ENCODE data around the gene DNAAF1. TPM values are rescaled to one million over a fixed set of nuclear protein-coding genes. Genes with fewer than 3 reads are reported as not detected.

The DNAAF1 gene
- polyA plus RNA-seq, 1 of the 3 experiments (the other 2 are of a cell fraction), result 0.35 TPM

DNA sequence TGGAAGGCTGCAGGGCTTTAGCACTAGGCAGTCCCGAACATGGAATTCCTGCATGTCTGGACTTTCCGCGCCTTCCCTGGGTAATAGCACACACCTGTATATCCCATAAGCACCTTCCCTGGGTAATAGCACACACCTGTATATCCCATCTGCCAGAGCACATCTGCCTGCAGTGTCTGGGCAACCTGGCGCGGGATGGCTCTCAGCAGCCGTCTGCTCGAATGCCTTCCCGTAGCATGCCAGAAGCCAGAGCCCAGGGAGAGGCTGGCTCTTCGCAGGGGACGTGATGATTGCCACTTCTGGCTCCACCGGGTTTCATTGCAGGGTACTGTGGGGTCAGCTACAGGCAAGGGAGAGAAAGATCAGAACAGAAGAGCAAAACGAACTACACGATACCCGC lies 49.6 kb upstream of the DNAAF1 start:
- Histone ChIP-seq H3K9ac (no peak overlapping the region), H3K4me3 (ENCODE audit: low read depth in 2 of 2, low read length in 1 of 2) (no peak overlapping the region), H4K20me1 (ENCODE audit: insufficient read depth) (peaks cover 22% of the 10 kb centered on the region), H3K4me2 (no peak overlapping the region), H3K4me1 (ENCODE audit: control insufficient read depth in 1 of 2, insufficient read depth in 2 of 2, low read depth in 1 of 2, low read length in 1 of 2) (peaks cover 0 to 7% of the 10 kb centered on the region in 2 experiments; a peak in 1 of 4 replicates), H3F3A (replicated peaks; ENCODE audit: insufficient read depth) (peaks cover 5% of the 10 kb centered on the region), H3K9me2 (no peaks in the 10 kb centered on the region), H3K27ac (ENCODE audit: low read depth in 2 of 2, low read length in 1 of 2) (no peak overlapping the region), H2AFZ (ENCODE audit: low read depth) (no peak overlapping the region), H3K9me3 (no peaks in the 10 kb centered on the region), H3K36me3 (replicated peaks in 1 of 2; ENCODE audit: control insufficient read depth in 1 of 2, insufficient read depth in 2 of 2, low read length in 1 of 2) (peaks cover 47 to 78% of the 10 kb centered on the region in 2 experiments), H3K79me2 (ENCODE audit: insufficient read depth) (peaks cover 13% of the 10 kb centered on the region), H3K27me3 (ENCODE audit: insufficient read depth) (no peaks in the 10 kb centered on the region)
- TF ChIP-seq, protein P1, sequence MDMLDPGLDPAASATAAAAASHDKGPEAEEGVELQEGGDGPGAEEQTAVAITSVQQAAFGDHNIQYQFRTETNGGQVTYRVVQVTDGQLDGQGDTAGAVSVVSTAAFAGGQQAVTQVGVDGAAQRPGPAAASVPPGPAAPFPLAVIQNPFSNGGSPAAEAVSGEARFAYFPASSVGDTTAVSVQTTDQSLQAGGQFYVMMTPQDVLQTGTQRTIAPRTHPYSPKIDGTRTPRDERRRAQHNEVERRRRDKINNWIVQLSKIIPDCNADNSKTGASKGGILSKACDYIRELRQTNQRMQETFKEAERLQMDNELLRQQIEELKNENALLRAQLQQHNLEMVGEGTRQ (IDR thresholded peaks at IDR 0.05; ENCODE audit: borderline replicate concordance, low read depth, low read length), result no peak
- no peak for TF ChIP-seq FOSL2 (IDR thresholded peaks at IDR 0.05; ENCODE audit: borderline replicate concordance, low read depth)
- POLR2A ChIA-PET, result no interaction called here
- DNase-seq, result no peak
- 97% methylated on average over 14 of the region's 14 CpGs for WGBS (ENCODE audit: low lambda C conversion rate)
- CTCF ChIA-PET, result interaction anchor here (1.1 to 2.5 kb wide), 3 partner anchors 9 to 14 kb away, joined by 3 to 11 read pairs (median 3); no protein-coding TSS in a partner anchor

DNA sequence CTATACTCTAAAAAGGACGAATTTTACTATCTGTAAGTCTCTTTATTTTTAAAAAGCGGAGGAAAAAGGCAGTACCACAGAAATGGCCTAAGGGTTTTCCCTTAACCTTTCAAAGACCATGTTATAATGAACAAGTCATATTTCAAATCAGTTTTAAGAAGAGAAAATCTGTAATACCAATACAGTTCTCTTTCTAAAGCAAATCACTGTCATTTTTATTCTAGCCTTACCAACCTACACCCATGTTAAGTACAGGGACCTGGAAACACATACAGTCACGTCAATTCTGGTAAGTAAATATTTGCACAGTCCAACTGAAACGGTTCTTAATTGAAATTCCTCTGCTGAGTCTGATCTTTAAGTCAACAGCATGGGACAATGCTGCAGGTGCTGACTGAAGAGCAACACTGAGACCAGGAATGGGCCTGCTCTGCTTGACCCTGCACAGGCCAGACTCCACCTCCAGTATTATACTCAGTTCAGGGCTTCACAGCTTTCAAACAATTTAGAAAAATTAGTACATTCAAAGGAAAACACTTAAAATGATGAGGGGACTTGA lies 48.6 kb upstream of the DNAAF1 start:
- Histone ChIP-seq H3K27ac (ENCODE audit: low read depth in 2 of 2, low read length in 1 of 2) (no peak overlapping the region), H3K9me2 (no peaks in the 10 kb centered on the region), H2AFZ (ENCODE audit: low read depth) (no peak overlapping the region), H3K4me2 (no peak overlapping the region), H3F3A (replicated peaks; ENCODE audit: insufficient read depth) (peaks cover 5% of the 10 kb centered on the region), H3K4me1 (ENCODE audit: control insufficient read depth in 1 of 2, insufficient read depth in 2 of 2, low read depth in 1 of 2, low read length in 1 of 2) (peaks cover 0 to 7% of the 10 kb centered on the region in 2 experiments; a peak in 1 of 4 replicates), H4K20me1 (ENCODE audit: insufficient read depth) (peaks cover 22% of the 10 kb centered on the region), H3K79me2 (ENCODE audit: insufficient read depth) (peaks cover 24% of the 10 kb centered on the region), H3K27me3 (ENCODE audit: insufficient read depth) (no peaks in the 10 kb centered on the region), H3K9ac (no peak overlapping the region), H3K4me3 (ENCODE audit: low read depth in 2 of 2, low read length in 1 of 2) (no peak overlapping the region), H3K36me3 (replicated peaks in 1 of 2; ENCODE audit: control insufficient read depth in 1 of 2, insufficient read depth in 2 of 2, low read length in 1 of 2) (peaks cover 48 to 71% of the 10 kb centered on the region in 2 experiments), H3K9me3 (no peaks in the 10 kb centered on the region)
- DNase-seq, result no peak
- CTCF ChIA-PET, result interaction anchor here (1.0 to 1.4 kb wide), 6 partner anchors 10 to 211 kb away, joined by 3 to 10 read pairs (median 3); partner anchors contain the start of gene MBTPS1
- WGBS (ENCODE audit: low lambda C conversion rate), result 72% methylated on average over 4 of the region's 4 CpGs
- POLR2A ChIA-PET, result no interaction called here
- TF ChIP-seq, protein P2, sequence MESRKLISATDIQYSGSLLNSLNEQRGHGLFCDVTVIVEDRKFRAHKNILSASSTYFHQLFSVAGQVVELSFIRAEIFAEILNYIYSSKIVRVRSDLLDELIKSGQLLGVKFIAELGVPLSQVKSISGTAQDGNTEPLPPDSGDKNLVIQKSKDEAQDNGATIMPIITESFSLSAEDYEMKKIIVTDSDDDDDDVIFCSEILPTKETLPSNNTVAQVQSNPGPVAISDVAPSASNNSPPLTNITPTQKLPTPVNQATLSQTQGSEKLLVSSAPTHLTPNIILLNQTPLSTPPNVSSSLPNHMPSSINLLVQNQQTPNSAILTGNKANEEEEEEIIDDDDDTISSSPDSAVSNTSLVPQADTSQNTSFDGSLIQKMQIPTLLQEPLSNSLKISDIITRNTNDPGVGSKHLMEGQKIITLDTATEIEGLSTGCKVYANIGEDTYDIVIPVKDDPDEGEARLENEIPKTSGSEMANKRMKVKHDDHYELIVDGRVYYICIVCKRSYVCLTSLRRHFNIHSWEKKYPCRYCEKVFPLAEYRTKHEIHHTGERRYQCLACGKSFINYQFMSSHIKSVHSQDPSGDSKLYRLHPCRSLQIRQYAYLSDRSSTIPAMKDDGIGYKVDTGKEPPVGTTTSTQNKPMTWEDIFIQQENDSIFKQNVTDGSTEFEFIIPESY (IDR thresholded peaks at IDR 0.05; ENCODE audit: borderline replicate concordance, low read depth), result no peak
- TF ChIP-seq YY1 (IDR thresholded peaks at IDR 0.05; ENCODE audit: low read depth), result no peak
- TF ChIP-seq, protein P3, sequence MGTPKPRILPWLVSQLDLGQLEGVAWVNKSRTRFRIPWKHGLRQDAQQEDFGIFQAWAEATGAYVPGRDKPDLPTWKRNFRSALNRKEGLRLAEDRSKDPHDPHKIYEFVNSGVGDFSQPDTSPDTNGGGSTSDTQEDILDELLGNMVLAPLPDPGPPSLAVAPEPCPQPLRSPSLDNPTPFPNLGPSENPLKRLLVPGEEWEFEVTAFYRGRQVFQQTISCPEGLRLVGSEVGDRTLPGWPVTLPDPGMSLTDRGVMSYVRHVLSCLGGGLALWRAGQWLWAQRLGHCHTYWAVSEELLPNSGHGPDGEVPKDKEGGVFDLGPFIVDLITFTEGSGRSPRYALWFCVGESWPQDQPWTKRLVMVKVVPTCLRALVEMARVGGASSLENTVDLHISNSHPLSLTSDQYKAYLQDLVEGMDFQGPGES (IDR thresholded peaks at IDR 0.05; ENCODE audit: low read depth, low read length), result no peak
- TF ChIP-seq NRF1 (IDR thresholded peaks at IDR 0.05; ENCODE audit: low read depth, low read length), result no peak
- no peak for TF ChIP-seq TEAD4 (IDR thresholded peaks at IDR 0.05; ENCODE audit: borderline replicate concordance, insufficient read depth)
- no peak for TF ChIP-seq GABPA (IDR thresholded peaks at IDR 0.05; ENCODE audit: low read depth)
- TF ChIP-seq FOSL2 (IDR thresholded peaks at IDR 0.05; ENCODE audit: borderline replicate concordance, low read depth), result no peak
- TF ChIP-seq, protein P4, sequence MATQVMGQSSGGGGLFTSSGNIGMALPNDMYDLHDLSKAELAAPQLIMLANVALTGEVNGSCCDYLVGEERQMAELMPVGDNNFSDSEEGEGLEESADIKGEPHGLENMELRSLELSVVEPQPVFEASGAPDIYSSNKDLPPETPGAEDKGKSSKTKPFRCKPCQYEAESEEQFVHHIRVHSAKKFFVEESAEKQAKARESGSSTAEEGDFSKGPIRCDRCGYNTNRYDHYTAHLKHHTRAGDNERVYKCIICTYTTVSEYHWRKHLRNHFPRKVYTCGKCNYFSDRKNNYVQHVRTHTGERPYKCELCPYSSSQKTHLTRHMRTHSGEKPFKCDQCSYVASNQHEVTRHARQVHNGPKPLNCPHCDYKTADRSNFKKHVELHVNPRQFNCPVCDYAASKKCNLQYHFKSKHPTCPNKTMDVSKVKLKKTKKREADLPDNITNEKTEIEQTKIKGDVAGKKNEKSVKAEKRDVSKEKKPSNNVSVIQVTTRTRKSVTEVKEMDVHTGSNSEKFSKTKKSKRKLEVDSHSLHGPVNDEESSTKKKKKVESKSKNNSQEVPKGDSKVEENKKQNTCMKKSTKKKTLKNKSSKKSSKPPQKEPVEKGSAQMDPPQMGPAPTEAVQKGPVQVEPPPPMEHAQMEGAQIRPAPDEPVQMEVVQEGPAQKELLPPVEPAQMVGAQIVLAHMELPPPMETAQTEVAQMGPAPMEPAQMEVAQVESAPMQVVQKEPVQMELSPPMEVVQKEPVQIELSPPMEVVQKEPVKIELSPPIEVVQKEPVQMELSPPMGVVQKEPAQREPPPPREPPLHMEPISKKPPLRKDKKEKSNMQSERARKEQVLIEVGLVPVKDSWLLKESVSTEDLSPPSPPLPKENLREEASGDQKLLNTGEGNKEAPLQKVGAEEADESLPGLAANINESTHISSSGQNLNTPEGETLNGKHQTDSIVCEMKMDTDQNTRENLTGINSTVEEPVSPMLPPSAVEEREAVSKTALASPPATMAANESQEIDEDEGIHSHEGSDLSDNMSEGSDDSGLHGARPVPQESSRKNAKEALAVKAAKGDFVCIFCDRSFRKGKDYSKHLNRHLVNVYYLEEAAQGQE (IDR thresholded peaks at IDR 0.05; ENCODE audit: low read depth, low read length), result no peak
- no peak for TF ChIP-seq RXRA (IDR thresholded peaks at IDR 0.05; ENCODE audit: borderline replicate concordance, low read depth)
- TF ChIP-seq, protein P5, sequence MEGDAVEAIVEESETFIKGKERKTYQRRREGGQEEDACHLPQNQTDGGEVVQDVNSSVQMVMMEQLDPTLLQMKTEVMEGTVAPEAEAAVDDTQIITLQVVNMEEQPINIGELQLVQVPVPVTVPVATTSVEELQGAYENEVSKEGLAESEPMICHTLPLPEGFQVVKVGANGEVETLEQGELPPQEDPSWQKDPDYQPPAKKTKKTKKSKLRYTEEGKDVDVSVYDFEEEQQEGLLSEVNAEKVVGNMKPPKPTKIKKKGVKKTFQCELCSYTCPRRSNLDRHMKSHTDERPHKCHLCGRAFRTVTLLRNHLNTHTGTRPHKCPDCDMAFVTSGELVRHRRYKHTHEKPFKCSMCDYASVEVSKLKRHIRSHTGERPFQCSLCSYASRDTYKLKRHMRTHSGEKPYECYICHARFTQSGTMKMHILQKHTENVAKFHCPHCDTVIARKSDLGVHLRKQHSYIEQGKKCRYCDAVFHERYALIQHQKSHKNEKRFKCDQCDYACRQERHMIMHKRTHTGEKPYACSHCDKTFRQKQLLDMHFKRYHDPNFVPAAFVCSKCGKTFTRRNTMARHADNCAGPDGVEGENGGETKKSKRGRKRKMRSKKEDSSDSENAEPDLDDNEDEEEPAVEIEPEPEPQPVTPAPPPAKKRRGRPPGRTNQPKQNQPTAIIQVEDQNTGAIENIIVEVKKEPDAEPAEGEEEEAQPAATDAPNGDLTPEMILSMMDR (IDR thresholded peaks at IDR 0.05), result no peak
- no peak for TF ChIP-seq MEF2A (IDR thresholded peaks at IDR 0.05; ENCODE audit: borderline replicate concordance, low read depth)
- TF ChIP-seq SMC3 (IDR thresholded peaks at IDR 0.05; ENCODE audit: low read depth, low read length), result no peak
- no peak for TF ChIP-seq MXI1 (IDR thresholded peaks at IDR 0.05; ENCODE audit: low read depth, low read length)
- TF ChIP-seq ELF1 (IDR thresholded peaks at IDR 0.05), result no peak
- TF ChIP-seq, protein P6, sequence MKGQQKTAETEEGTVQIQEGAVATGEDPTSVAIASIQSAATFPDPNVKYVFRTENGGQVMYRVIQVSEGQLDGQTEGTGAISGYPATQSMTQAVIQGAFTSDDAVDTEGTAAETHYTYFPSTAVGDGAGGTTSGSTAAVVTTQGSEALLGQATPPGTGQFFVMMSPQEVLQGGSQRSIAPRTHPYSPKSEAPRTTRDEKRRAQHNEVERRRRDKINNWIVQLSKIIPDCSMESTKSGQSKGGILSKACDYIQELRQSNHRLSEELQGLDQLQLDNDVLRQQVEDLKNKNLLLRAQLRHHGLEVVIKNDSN (IDR thresholded peaks at IDR 0.05; ENCODE audit: borderline replicate concordance, low read depth), result no peak
